Measurements from ENCODE around the gene GLI3. TPM values are rescaled to one million over a fixed set of nuclear protein-coding genes. Genes with fewer than 3 reads are reported as not detected.

GLI3 gene
- total and polyA plus RNA-seq, 2 of the 4 experiments (the other 2 are of a cell fraction): 1.3 to 3.9 TPM

DNA sequence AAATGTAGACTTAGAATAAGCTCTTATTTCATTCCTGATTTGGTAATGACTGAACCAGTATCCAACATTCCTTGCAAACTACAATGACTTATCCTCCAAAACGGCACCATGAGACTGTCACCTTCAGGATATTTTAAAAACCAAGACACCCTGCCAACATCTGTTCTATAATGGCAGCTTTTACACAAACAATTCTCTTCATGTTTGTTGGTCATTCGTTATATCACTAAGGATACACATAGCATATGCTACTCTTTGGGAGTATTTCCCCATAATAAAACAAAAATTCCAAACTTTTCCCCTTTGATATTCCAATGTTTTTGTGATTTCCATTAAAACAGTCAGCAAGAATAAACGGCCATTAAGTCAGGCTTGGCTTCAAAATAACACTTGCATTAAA, 215.4 kb downstream of the GLI3 start:
- Histone ChIP-seq H4K91ac (ENCODE audit: insufficient read depth, low read depth, low read length) (no peak overlapping the region), H2AFZ (replicated peaks; ENCODE audit: low read length, poor library complexity) (no peak overlapping the region), H2BK5ac (ENCODE audit: low read depth, low read length, poor library complexity, severe bottlenecking) (no peak overlapping the region), H3K4ac (ENCODE audit: low read depth, low read length) (no peak overlapping the region), H3K4me2 (ENCODE audit: low read depth, low read length) (no peak overlapping the region), H4K5ac (ENCODE audit: low read depth, low read length) (no peak overlapping the region), H2BK15ac (ENCODE audit: low read depth, low read length) (no peak overlapping the region), H3K9me3 (ENCODE audit: control insufficient read depth, insufficient read depth, low read length) (no peaks in the 10 kb centered on the region), H4K8ac (ENCODE audit: low read depth in 2 of 2, low read length in 2 of 2) (no peak overlapping the region), H3K4me3 (ENCODE audit: insufficient read depth, low read depth, low read length) (no peak overlapping the region), H3K4me1 (ENCODE audit: control insufficient read depth, insufficient read depth, low read length) (no peaks in the 10 kb centered on the region), H3K56ac (ENCODE audit: extremely low read depth, insufficient read depth, low read length) (no peak overlapping the region), H3K36me3 (ENCODE audit: control insufficient read depth, insufficient read depth, low read length) (peaks cover 30% of the 10 kb centered on the region), H3K79me1 (ENCODE audit: low read depth in 1 of 2, low read length in 2 of 2) (no peaks in the 10 kb centered on the region), H4K20me1 (ENCODE audit: insufficient read depth, low read length) (no peaks in the 10 kb centered on the region), H3K9ac (ENCODE audit: low read depth, low read length) (no peak overlapping the region), H3K9me1 (ENCODE audit: insufficient read depth, low read length) (peaks cover 3% of the 10 kb centered on the region; the same call in 1 of the 2 replicates), H2AK9ac (replicated peaks; ENCODE audit: low read depth, low read length, poor library complexity) (no peak overlapping the region), H3K27me3 (ENCODE audit: control insufficient read depth, insufficient read depth, low read length) (no peaks in the 10 kb centered on the region), H2BK120ac (ENCODE audit: low read depth, low read length) (no peak overlapping the region), H3K18ac (ENCODE audit: low read depth, low read length) (no peak overlapping the region), H3K14ac (replicated peaks; ENCODE audit: low read depth, low read length) (no peak overlapping the region), H2AK5ac (ENCODE audit: low read depth, low read length) (no peak overlapping the region), H3K23ac (ENCODE audit: low read depth, low read length) (no peak overlapping the region), H2BK20ac (ENCODE audit: low read depth, low read length) (no peak overlapping the region), H3K27ac (ENCODE audit: insufficient read depth, low read length) (no peak overlapping the region)
- in situ Hi-C loops (cut with MboI; ENCODE audit: low sequenced_read_pairs): no loop called here
- WGBS, 2 experiments (ENCODE audit: extremely low coverage in 2 of 2, insufficient read length in 1 of 2): no CpG with 5 or more reads among the region's 3 CpGs
- no peak for ATAC-seq (ENCODE audit: low read depth)
- CTCF ChIA-PET: no interaction called here
- no peak for TF ChIP-seq RAD21 (IDR thresholded peaks at IDR 0.05; ENCODE audit: low read length)
- no peak for TF ChIP-seq NFE2L2 (IDR thresholded peaks at IDR 0.05; ENCODE audit: low read depth, low read length)
- TF ChIP-seq, protein P1, sequence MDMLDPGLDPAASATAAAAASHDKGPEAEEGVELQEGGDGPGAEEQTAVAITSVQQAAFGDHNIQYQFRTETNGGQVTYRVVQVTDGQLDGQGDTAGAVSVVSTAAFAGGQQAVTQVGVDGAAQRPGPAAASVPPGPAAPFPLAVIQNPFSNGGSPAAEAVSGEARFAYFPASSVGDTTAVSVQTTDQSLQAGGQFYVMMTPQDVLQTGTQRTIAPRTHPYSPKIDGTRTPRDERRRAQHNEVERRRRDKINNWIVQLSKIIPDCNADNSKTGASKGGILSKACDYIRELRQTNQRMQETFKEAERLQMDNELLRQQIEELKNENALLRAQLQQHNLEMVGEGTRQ (IDR thresholded peaks at IDR 0.05; ENCODE audit: low read depth, low read length): no peak
- TF ChIP-seq RCOR1 (IDR thresholded peaks at IDR 0.05; ENCODE audit: insufficient replicate concordance, low read length): no peak
- TF ChIP-seq RFX5 (IDR thresholded peaks at IDR 0.05; ENCODE audit: low read depth, low read length): no peak
- TF ChIP-seq MAFK (IDR thresholded peaks at IDR 0.05; ENCODE audit: low read depth, low read length): no peak
- intact Hi-C loops (cut with micrococcal nuclease): no loop called here
- no peak for DNase-seq
- dilution Hi-C loops (cut with HindIII; ENCODE audit: low sequenced_read_pairs, unreplicated experiment): no loop called here
- POLR2A ChIA-PET (ENCODE audit: unreplicated experiment): no interaction called here
- no TSS peak for BruUV-seq (replicated peaks)

Measured in IMR-90 (cell line).